HT1080 (cell line): Measurements from ENCODE around the gene XRN1. TPM values are rescaled to one million over a fixed set of nuclear protein-coding genes. Genes with fewer than 3 reads are reported as not detected.
A peak's percentile ranks its signal among the peaks of the same experiment; 100 is the strongest.
"Not testable (repeated sequence)": the region's sequence is repeated elsewhere in the genome, so short reads cannot be mapped to it uniquely, and the experiment has no call there.

ENCODE experiments used
- DNase-seq: peaks from one replicate; pipeline ENCODE4 v3.0.0-alpha.2; 2015; ENCODE audit warnings: low read depth
- polyA plus RNA-seq, 2 experiments: library from polyadenylated mRNA; depleted of rRNA; stranded (reverse); fragments of >200 nt; gene quantifications; 2 replicates each; pipeline ENCODE4 v1.2.3, GENCODE V29; 2015
- total RNA-seq: library from RNA; depleted of rRNA; stranded (reverse); fragments of >200 nt; shearing (Covaris generic); gene quantifications from 2 replicates; pipeline ENCODE4 v1.2.3, GENCODE V29; 2014; rRNA removed

Gene XRN1, protein sequence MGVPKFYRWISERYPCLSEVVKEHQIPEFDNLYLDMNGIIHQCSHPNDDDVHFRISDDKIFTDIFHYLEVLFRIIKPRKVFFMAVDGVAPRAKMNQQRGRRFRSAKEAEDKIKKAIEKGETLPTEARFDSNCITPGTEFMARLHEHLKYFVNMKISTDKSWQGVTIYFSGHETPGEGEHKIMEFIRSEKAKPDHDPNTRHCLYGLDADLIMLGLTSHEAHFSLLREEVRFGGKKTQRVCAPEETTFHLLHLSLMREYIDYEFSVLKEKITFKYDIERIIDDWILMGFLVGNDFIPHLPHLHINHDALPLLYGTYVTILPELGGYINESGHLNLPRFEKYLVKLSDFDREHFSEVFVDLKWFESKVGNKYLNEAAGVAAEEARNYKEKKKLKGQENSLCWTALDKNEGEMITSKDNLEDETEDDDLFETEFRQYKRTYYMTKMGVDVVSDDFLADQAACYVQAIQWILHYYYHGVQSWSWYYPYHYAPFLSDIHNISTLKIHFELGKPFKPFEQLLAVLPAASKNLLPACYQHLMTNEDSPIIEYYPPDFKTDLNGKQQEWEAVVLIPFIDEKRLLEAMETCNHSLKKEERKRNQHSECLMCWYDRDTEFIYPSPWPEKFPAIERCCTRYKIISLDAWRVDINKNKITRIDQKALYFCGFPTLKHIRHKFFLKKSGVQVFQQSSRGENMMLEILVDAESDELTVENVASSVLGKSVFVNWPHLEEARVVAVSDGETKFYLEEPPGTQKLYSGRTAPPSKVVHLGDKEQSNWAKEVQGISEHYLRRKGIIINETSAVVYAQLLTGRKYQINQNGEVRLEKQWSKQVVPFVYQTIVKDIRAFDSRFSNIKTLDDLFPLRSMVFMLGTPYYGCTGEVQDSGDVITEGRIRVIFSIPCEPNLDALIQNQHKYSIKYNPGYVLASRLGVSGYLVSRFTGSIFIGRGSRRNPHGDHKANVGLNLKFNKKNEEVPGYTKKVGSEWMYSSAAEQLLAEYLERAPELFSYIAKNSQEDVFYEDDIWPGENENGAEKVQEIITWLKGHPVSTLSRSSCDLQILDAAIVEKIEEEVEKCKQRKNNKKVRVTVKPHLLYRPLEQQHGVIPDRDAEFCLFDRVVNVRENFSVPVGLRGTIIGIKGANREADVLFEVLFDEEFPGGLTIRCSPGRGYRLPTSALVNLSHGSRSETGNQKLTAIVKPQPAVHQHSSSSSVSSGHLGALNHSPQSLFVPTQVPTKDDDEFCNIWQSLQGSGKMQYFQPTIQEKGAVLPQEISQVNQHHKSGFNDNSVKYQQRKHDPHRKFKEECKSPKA (N-terminal part only)
- total RNA-seq = 8.5 and 21.1 TPM in 2 replicates
- 9.7 and 16.9 TPM in 2 replicates for polyA plus RNA-seq (2015; cell fraction: cytosol; rRNA removed)
- 42.6 and 46.0 TPM in 2 replicates for polyA plus RNA-seq (2015; cell fraction: nucleus; rRNA removed)

DNA sequence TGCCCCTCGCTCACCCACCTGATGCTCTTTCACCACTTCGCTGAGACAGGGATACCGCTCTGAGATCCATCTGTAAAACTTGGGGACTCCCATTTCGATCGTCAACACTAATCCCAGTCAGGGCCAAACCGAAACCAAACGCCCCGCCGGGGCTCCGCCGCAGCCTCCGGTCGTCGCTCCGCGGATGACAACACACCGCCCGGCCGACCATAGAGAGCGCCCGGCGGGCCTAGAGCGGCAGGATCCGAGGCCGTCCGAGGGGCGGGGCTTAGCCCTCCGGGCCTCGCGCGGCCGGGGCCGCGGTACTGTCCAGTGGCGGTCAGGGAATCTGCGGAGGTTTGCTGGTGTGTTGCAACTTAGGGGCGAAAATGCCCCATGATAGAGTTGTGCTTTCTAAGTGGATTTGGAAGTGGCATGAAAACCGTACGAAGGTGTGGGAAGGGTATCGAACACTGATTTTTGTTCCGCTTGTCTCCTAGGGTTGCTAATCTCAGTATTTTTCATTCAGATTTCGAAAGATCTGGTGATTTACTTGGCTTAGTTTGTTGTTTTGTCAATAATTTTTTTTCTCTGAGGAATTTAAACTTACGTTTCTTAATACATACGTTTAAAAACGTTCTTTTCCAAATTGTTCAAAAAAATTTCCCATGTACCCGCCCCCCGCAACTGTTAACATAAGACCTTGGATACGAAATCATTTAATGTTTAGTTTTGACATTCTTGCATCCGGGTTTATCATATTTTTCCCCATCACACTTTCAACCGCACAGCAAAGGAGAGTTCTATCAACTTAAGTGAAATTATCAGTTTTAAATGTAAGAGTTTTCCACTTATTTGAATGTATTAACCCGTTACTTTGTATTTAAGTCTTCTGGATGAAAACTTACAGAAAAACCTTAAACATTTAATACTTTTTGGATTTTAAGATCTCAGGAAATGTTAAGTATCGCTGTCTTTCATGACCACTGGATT, at the start of gene XRN1:
Gene XRN1, minus strand, starts transcription at position 186 of the 972 bp plus-strand sequence. Its CDS starts 93 bp downstream, at position 93.
- DNase-seq = peak; percentile 95

DNA sequence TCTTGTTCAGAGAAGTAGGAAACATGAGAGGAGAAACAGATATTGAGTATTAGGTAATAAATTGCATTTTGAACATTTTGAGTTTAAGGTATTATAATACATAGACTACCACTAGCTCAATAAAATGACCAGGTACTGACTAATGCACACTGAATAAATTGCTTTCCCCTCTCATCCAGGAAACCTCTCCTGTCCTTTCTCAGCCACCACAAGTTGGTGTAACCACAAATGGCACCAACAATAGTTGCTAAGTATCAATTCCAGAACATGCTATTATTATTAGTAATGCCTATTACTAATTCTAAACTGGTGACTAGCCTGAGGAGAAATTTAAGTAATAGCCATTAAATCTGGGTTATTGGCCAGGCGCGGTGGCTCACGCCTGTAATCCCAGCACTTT, 47.3 kb upstream of the XRN1 start:
- no peak for DNase-seq

DNA sequence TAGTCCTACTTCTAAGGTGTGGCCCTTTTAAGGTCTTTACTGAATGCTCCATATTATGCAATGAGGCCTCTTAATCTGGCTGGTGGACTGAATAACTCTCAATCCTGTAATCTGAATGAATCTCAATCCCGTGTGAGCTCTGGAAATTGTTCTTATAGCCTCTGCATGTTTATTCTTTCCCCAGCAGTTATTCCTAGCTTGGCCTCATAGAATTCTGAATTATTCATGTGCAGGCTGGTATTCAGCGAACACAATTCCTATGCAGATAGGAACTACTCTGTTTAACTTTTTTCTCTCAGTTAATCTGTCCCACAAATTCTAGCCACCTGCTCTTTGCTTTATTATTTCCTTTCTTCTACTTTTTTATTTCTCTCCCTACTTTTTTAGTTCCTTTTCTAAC, 44.3 kb upstream of the XRN1 start:
- no peak for DNase-seq

DNA sequence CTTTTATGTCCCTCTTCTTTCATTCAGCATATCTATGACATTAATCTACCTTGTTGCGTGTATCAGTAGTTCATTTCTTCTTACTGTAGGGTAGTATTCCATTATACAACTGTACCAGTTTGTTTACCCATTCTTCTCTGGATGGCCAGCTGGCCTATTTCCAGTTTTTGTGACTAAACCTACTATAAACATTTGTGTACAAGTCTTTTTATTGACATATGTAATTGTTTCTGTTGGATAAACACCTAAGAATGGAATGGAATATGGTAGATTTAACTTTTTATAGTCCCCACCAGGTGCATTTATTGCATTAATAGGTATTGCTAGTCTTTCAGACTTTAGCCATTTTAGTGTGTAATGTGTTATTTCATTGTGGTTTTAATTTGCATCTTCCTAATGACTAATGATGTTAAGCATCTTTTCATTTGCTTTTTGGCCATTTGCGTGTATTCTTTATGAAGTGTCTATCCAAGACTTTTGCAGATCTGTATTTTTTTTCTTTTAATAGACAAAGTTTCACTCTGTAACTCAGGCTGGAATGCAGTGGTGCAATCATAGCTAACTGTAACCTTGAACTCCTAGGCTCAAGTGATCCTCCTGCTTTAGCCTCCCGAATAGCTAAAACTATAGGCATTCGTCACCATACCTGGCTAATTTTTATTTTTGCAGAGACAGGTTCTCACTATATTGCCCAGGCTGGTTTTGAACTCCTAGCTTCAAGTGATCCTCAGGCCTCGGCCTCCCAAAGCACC, 41.9 kb upstream of the XRN1 start:
- no peak for DNase-seq

DNA sequence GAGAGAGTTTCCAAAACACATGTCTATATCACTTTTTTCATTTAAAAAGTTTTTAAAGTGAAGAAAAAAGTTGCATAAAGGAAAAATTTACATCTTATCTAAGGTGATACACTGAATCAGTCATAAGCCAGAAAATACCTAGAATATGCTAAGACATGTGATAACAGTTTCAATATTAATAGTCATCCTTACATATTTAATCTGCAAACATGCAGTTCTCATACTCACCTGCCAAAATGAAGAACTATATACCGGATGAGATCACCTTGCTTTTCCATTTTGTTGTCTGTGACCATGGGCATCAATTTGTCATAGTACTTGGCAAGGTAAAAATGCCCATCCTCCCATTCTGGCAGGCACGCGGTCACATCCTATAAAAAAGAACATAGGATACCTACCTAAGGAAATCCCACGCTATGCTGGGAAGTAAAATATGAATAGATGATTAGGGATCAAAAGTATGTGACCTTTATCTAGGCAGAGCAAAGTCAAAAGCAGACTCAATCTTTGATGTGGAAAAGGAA, 37.1 kb upstream of the XRN1 start:
- DNase-seq = no peak

DNA sequence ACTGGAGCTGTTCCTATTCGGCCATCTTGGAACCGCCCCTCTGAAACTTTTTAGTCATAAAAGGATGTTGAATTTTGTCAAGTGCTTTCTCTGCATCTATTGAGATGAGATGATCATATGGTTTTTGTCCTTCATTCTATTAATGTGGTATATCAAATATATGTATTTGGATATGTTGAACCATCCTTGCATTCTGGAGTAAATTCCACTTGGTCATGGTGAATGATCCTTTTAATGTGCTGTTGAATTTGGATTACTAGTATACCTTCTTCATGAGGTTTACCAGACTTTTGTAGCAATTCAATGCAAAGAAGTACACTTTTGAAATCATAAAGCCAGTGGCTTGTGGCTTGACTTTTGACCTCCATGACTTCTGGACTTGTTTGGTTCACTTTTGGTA, 33.4 kb upstream of the XRN1 start:
- DNase-seq = no peak

DNA sequence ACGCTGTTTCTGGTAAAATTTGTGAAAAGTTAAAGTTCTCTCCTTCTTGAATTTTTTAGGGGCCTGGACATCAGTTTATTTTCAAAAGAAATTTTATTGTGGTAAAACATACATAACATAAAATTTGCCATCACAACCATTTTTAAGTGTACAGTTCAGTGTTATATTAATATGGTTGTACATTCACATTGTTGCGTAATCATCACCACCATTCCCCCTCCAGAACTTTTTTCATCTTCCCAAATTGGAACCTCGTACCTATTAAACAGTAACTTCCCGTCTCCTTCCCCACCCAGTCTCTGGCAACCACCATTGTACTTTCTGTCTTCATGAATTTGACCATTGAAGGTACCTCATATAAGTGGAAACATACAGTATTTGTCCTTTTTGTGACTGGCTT, 23.0 kb upstream of the XRN1 start:
- DNase-seq = no peak

DNA sequence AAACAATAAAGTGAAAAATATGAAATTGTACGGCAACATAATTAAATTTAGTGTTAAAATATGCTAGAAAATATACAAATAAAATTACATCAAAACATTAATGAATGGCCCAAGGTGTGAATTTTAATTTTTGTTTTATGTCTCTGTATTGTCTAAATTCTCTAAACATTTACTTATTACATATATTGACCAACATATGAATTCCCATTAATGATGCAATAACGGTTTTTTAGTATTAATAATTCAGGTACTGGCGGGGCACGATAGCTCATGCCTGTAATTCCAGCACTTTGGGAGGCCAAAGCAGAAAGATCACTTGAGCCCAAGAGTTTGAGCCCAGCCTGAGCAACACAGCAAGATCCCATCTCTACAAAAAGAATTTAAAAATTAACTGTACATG, 20.6 kb upstream of the XRN1 start:
- DNase-seq = no peak

DNA sequence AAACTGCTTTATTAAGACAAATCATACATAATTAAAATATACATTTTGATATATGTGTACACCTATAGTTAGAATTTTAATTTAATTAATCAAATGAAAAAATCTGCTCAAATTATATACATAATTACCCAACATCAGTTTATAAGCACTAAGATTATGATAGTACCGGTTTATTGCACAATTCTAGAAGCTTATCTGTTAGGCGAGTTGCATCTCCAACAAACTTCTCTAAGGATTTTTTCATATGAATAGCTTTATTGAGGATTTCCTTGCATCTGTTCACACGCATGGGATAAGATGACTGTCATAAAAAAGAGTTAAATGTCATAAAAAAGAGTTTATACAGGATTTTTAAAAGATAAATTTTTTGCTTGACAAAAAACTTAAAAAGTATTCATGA, 19.9 kb upstream of the XRN1 start:
- no peak for DNase-seq

DNA sequence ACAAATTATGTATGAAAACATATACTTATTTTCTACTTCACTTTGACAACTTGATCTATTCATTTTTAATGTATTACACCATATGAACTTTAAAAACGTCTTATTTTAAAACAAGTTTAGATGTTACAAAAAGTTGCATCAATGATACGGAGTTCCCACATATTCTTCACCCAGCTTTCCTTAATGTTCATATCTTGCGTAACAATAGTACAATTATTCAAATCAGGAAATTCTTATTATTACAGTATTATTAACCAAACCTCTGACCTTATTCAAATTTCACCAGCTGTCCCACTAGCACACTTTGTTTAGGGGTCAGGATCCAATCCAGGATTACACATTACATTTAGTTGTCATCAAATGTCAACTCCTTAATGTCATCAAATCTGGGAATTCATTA, 12.9 kb upstream of the XRN1 start:
- DNase-seq = no peak

DNA sequence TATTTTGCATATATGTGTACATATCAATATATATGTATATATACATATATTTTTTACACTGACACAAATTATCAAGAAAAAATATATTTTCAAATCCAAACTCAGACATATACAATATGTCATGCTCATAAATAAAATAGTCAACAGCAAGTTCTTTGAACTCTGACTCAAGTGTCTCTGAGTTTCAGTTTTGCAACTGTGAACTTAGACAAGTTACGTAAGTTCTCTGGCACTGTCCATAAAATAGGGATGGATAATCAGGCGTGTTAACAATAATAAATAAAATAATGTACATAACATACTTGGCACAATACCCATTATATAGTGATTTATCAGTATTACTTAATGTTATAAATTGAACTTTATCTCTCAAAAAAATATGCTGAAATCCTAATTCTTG, 12.1 kb upstream of the XRN1 start:
- no peak for DNase-seq

DNA sequence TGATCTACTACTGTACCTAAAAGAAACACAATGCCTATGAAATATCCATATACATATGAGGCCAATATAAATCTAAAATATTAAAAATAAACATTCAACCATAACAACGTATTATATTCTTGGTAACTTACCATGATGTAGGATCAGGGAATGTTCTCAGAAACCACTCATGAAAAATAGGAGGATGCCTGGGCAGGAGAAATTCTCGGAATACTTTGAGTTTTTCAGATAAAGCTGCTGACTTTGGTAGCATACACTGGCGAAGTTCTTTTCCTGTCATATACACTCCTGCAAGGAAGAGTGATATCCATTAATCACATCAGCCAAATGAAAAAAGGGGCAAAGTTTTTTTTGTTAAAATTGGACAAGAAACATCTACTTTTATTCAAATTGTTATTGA, 11.3 kb upstream of the XRN1 start:
- DNase-seq = no peak

DNA sequence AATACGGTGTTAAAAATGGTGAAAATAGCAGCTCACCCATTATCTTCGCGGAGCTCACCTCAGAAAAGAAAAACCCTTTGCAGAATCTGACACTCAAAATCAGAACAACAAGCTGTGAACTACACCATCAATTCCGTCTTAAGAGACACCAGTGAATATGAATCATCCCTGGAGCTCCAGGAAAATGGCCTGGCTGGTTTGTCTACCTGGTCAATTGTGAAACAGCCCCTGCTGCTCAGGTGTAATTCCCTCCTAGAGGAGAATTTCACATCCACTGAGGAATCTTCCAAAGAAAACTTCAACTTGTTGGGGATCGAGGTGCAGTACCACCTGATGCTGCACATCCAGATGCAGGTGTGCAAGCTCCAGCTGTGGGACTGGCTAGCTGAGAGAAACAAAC, 3.0 kb upstream of the XRN1 start:
- no peak for DNase-seq

DNA sequence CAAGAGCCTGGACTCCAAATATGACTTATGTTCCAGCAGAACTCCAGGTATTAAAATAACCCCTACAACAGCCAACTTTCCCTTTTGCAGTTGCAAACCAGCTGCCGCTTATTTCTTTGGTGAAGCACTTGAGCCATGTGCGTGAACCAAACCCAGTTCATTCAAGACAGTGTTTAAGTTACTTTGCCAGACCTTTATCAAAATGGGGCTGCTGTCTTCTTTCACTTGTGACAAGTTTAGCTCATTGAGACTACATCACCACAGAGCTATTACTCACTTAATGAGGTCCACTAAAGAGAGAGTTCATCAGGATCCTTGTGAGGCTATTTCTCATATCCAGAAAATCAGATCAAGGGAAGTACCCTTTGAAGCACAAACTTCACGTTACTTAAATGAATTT, 2.4 kb upstream of the XRN1 start:
- DNase-seq = no peak

DNA sequence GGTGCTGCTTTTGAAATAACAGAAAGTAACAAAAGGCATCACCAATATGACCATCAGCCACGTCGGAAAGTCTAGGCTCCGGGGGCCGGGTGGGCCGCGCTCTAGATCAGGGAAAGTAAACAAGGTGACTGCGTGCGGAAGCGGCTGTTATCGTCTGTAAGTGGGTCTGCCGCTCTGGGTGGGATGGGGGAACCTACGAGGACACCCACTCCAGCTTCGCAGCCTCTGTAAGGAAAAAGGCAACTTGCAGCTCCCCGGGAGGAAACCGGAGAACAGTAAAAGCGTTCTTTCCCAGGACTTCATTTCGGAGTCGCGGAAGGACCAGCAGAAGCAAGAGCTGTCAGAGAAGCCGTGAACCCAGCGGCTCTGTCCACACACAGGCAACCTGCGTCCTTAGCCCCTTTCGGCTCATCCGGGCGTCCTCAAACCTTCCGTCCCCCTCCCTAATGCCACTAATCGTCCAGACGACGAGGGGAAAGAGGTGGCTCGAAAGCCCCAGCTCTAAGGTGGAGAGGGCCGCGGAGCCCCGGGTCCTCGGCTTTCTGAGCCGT, 461 bp downstream of the XRN1 start:
- DNase-seq = no peak

DNA sequence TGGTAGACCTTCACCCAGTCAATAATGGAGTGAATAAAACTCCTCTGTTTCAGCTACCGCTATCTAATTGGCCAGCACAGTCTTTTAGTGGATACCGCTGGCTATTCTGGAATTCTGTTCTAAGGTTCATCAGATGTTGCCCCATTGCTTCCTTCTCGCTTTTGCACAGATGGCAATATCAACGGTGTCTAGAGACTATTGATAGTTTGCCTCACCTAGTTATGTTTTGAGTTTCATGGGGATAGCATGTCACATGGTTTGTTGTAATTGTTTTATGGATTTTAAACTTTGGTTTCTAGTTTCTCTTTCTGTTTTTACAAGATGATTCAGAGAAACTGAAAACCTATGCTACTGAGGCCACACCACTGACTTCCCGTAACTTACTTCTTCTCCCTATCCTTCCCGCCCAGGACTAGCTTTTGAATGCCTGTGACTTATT, 2.0 kb downstream of the XRN1 start:
- peak; percentile 58 for DNase-seq

DNA sequence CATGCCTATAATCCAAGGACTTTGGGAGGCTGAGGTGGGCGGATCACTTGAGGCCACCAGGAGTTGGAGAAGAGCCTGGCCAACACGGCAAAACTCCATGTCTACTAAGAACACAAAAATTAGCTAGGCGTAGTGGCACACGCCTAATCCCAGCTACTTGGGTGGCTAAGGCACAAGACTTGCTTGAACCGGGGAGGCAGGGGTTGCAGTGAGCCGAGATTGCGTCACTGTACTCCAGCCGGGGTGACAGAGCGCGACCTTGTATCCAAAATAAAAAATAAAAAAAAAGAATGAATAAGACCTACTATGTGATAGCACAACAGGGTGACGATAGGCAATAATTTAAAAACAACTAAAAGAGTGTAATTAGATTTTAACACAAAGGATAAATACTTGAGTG, 3.5 kb downstream of the XRN1 start:
- no peak for DNase-seq

DNA sequence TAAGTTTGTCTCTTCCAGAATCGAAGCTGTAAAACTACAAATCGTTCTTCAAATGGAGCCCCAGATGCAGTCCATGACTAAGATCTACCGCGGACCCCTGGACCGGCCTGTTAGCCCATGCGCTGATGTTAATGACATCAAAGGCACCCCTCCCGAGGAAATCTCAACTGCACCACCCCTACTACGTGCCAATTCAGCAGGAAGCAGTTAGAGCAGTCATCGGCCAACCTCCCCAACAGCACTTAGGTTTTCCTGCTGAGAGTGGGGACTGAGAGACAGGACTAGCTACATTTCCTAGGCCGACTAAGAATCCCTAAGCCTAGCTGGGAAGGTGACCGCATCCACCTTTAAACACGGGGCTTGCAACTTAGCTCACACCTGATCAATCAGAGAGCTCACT, 4.8 kb downstream of the XRN1 start:
- DNase-seq = not testable (repeated sequence)
